Activated CD8-positive, alpha-beta memory T cell treated with anti-CD3 and anti-CD28 coated beads for 1 hour (primary cell): ENCODE measurements around the gene FRMD3.
"Not testable (repeated sequence)": the region's sequence is repeated elsewhere in the genome, so short reads cannot be mapped to it uniquely, and the experiment has no call there.

Experiments used
- DNase-seq, 2 donors: peaks; one replicate each; pipeline ENCODE4 v3.0.0-alpha.2; 2020; ENCODE audit warnings: low read depth in 1 of 2; ENCODE audit errors: extremely low read depth in 1 of 2

The FRMD3 gene

DNA sequence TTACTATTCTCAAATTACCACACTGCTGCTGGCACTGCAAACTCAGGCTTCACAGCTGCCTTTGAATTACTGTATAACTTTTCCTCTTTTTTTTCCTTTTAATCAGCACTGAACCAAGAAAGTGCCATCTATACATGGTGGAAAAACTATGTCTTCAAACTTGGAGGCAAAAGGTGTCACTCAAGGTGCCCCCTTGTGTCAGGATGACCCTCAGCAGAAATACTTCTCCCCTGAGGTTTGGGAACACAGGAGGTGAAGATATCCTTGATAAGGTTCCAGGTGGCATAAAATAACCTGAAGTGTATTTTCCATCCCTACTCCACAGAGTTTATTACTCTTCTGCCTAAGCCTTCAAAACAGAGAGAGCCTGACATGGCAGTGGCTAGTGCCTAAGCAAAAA is 14.5 kb downstream of the FRMD3 start:
- no peak for DNase-seq

DNA sequence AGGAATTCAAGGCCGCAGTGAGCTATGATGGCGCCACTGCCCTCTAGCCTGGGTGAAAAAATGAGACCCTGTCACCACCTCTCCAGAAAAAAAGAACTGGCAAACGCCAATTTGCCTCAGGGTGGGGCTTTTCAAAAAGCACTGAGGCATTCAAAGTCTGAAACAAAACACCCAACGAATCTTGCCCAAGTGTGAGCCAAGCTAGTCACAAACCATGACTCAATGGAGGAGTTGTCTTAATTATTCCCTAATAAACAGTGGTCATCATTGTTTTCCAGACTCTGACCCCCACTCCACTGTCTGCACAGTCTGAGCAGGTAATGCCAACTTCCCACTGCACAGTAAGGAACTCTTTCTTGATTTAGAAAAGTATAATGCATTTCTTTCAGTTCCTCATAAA is 16.8 kb downstream of the FRMD3 start:
- DNase-seq = no peak

DNA sequence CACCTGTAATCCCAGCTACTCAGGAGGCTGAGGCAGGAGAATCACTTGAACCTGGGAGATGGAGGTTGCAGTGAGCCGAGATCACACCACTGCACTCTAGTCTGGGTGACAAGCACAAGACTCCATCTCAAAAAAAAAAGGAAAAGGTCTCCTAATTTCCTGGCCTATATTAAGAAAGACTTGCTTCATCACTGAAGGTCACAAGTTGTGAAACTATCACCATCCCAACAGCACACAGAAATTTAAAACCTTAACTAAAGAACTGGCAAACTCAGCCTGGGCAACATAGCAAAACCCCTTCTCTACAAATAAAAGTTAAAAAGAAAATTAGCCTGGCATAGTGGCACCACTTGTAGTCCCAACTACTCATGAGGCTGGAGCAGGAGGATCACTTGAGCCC is 17.2 kb downstream of the FRMD3 start:
- DNase-seq = no peak

DNA sequence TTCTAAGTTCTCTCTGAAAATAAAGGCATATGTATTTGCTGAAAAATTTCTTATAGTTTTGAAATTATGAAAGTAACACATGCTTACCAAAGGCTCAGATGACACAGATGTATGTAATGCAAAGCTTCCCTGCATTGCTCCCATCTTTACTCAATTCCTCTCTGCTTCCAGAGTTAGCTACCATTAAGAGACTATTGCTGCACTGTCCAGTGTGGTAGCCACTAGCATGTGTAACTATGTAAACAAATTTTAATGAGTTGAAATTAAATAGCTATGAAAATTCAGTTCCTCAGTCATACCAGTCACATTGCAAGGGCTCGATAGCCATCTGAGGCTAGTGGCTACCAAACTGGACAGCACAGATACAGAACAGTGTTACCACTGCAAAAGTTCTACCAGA is 17.9 kb downstream of the FRMD3 start:
- no peak for DNase-seq

DNA sequence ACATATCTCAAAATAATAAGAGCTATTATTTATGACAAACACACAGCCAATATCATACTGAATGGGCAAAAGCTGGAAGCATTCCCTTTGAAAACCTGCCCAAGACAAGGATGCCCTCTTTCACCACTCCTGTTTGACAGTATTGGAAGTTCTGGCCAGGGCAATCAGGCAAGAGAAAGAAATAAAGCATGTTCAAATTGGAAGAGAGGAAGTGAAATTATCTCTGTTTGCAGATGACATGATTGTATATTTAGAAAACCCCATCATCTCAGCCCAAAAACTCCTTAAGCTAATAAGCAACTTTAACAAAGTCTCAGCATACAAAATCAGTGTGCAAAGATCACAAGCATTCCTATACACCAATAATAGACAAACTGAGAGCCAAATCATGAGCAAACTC is 20.2 kb downstream of the FRMD3 start:
- DNase-seq = not testable (repeated sequence)

DNA sequence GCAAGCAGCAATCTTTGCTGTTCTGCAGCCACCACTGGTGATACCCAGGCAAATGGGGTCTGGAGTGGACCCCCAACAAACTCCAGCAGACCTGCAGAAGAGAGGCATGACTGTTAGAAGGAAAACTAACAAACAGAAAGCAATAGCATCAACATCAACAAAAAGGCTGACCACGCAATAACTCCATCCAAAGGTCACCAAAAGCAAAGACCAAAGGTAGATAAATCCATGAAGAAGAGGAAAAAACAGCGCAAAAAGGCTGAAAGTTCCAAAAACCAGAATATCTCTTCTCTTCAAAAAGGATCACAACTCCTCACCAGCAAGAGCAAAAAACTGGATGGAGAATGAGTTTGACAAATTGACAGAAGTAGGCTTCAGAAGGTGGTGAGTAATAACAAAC is 23.4 kb downstream of the FRMD3 start:
- DNase-seq = no peak

DNA sequence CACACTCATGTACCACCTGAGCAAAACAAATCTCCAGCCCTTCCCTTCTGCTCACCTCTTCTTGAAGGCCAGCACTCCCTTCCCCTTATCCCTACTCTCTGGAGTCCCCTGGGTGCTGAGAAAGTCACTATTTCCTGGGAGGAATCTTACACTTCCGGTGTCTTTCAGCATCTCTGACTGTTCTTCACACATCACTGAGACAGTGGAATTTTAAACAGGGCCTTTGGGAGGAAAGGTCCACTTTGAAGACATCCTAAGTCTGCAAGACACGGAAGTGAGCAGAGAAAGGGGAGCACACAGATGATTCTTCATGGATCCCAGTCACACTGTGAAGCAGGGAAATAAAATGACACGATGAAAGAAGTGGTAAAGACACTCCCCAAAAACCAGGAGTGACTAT is 25.6 kb downstream of the FRMD3 start:
- DNase-seq = no peak

DNA sequence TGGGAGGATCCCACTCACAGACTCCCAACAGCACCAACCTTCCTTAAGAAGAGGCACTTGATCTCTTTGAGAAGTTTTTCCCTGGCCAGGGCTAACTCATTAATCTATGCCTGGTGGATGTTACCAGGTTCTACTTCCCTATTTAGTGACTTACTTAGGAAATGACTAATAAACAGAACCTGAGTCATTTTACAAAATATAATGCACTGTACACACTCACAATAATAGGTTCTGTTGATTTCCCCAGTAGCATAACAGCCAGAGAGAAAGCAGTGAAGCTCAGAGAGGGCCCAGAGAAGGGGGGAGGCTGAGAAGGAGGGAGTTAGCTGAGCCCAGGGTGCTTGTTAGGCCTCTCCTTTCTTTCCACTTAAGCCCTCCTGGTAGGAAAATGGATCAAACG is 27.1 kb downstream of the FRMD3 start:
- DNase-seq = no peak

DNA sequence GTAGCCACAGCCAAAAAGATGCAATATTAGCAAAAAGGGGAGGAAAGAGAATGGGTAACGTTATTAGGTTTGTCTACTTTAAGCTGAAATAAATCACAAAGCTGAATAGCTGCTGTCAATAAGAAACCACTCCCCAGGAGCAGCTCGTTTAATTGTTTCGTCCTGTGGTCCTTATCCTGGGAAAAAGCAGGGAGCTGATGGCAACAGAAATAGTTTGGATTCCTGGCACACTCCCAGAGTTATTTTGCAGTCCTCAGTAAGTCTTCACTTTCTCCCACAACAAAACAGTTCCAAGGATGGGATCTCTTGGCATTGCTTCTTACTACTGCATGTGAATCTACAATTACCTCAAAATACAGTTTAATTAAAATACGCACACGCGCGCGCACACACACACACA is 28.8 kb downstream of the FRMD3 start:
- DNase-seq = no peak

DNA sequence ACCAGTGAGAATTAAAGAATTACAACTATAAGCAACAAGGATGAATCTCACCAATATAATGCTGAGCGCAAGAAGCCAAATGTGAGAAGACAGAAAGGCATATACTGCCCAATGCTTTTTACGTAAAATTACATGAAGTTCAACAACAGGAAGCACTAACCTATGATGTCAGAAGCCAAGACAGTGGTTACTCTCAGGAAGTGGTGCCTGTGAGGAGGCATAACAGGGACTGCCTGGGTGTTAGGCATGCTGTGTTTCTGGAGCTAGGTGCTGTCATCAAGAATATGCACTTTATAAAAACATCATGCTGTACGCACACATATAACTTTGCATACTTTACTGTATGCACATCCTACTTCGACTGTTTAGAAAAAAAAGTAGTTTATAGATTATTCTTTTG is 30.1 kb downstream of the FRMD3 start:
- no peak for DNase-seq

DNA sequence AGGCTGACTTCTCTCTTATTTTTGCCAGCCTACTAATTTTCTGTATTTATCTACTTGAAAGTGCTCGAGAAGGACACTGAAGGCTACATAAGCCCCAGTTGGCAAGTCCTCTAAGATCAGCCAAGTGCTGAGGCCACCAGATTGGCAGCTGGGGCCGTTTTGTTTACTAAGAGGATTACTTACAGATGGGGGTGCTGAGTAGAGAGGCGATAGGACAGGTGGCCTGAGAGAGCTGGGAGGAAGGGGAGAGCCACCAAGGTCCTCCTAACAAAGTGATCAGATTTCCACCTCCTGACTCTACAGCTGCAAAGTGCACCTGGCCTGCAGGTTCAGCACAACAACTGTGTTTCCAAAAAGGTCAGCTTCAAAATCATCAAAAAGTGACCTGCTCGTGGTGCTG is 32.9 kb downstream of the FRMD3 start:
- DNase-seq = no peak

DNA sequence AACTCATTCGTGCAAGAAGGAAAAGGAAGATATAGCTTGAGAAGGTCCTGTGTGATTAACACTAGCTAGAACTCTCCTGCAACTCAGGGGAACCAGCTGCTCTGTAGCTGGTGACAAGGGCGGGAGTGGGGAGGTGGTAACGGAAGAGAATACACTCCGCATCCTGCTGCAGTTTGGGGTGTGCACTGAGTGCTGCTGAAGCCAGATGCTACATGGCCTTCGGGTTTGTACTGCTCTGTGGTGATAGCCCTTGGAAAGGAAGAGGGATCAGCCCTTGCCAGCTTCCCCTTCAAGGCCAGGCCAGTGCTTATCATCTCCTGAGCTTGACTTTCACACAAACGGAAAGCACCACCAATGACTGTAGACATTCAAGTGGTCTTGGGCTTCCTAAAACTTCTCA is 34.3 kb downstream of the FRMD3 start:
- no peak for DNase-seq

DNA sequence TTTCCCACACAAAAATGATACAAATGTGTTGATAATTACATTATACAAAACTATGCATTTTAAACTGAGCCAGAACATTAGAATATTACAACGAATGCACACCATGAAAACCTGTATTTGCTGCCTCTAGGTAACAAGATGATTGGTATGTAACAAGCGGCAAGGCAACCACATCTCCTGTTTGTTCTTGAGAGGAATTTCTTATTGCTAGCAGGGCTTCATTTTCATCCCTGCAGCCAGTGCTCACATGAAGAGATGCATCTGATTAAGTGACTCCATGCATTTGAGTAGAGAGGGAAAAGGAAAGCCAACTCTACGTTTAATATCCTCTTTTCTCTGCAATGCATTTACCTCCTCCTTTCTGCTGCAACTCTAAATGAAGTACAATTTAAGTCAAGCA is 36.6 kb downstream of the FRMD3 start:
- DNase-seq = no peak

DNA sequence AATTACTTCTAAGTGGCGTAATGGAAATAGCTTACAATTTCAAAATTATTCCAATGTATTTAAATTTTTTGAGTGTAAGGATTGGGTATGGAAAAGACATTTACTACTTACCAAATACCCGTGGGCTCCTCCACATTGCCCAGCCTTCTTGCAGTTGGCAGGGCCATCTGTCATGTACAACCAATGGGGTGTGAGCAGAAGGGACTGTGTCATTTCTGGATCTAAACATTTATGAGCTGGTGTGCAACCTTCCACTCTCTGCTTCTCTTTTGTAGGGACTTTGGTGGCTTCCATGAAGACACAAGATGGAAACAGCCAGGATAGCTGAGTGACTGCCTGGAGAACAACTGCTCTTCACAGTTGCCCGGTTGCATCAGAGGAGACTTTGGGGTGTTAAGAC is 40.8 kb downstream of the FRMD3 start:
- no peak for DNase-seq

DNA sequence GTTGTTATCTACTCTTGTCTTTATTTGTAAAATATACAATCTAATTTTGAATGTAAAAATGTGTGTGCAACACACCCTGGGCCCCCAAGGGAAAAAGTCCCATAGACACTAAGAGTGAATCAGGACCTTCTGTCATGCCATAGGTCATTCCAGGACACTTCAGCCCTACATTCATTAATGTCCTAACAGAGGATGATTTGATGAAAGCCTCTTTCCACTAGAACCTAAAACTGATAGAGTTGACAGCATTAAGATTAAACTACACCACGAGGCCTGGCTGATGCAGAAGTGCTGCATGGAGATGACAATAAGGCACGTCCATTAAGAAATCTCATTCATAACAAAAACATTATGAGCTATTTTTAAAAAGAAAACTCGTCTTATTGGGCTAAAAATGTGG is 46.2 kb downstream of the FRMD3 start:
- no peak for DNase-seq

DNA sequence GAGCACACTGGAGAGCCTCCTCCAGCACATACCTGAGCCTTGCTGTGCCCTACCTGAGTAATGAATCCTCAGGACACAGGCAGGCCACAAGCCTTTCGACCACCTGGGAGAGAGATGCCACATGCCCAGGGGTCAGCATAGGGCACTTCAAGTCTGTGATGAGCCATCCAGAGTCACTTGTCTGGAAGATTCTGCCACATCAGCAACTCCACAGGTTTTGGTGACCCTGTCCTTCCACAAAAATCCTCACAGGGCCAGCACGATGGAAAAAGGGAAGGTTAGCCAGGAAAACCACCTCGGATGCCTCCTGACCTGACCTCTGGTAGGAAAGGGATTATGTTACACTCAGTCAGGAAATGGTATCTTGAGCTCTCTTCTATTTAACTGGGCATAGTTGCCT is 46.8 kb downstream of the FRMD3 start:
- no peak for DNase-seq

DNA sequence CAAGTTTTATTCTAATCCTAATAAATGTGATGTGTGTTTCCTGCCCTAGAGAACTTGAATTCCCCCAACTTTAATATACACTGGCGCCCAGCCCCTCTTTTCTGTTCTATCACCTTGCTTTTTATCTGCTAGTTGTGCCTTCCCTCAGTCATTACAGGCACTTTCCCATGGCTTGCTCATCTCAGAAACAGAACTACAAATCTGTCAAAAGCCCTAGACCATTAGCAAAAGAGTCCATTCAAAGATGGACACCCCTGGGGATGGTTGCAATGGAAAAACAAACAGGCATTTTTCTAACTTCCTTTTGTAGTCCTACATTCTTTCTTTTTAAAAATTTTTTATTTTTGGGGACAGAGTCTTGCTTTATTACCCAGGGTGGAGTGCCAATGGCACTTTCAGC is 48.2 kb downstream of the FRMD3 start:
- no peak for DNase-seq

DNA sequence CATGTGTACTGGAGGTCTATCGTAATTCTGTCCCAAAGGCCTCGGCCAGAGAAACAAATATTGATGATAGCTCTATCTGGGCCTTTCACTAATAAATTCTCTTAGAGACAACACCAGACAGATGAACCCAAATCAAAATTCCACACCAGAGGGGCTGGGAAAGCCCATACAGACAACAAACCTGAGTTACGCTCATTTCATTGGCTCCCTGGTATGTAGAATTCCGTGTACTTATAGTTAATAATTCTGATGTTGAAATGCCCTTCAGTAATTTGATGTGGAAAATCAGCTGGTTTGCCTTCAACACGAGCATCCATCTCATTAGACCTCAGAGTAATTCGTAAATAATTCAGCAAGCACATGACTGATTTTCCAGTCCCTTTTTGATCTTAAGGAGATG is 53.2 kb downstream of the FRMD3 start:
- no peak for DNase-seq

DNA sequence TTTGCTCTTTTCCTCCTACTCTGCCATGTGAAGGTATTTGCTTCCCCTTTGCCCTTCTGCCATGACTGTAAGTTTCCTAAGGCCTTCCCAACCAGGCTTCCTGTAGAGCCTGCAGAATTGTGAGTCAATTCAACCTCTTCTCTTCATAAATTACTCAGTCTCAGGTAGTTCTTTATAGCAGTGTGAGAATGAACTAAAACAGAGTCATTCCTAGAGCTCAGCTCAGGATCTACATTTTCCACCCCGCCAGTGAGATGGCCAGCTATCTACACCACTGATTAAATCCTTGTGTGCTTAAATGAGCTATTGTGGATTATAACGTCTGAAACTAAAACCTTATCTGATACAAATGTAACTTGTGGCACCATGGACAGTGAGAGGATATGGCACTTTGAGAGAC is 55.0 kb downstream of the FRMD3 start:
- DNase-seq = no peak

DNA sequence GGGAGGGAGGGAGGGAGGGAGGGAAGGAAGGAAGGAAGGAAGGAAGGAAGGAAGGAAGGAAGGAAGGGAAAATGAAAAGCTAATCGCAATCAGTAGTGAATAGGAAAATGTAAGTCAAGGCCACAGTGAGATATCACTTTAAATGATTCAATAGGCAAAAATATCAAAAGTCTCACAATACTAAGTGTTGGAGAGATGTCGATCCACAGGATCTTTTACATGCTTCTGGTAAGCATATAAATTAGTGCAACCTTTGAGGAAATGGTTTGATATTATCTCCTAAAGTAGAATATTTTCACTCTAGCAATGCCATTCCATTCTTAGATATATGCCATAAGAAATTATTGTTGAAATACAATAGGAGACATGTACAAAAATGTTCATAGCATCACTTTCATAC is 58.4 kb downstream of the FRMD3 start:
- no peak for DNase-seq

DNA sequence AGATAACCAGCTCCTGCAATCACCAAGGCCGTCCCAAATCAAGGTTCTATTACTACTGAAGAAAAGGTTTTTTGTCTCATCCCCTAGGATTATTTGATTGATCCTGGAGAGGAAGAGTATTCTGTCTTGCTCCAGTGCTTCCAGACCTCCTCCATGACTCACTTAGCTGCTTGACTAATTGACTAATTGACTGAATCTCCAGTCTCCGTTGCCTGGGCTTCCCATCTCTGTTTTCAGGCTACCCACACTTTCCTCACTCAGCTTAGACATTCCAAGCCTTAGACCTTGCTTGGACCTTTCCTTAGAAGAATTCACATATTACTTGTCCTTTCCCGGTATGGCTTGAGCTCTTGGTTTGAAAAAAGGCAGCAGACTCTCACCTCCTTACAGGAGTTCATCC is 60.6 kb downstream of the FRMD3 start:
- DNase-seq = no peak

DNA sequence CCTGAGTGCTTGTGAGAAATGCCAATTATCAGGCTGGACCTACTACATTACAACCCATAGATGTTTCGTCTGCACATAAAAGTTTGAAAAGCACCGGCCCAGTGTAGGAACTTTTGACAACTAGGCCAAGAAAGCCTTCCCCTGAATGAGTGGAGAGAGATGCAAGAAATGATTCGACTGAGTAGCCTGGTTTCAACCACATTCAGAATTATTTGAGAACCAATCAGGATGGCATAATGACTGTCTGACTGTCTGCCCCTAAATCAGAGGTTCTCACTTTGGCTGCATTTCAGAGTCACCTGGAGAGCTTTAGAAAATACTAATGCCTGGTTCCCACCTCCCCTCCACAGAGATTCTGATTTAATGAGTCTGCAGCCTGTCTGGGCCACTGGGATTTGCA is 61.1 kb downstream of the FRMD3 start:
- DNase-seq = no peak

DNA sequence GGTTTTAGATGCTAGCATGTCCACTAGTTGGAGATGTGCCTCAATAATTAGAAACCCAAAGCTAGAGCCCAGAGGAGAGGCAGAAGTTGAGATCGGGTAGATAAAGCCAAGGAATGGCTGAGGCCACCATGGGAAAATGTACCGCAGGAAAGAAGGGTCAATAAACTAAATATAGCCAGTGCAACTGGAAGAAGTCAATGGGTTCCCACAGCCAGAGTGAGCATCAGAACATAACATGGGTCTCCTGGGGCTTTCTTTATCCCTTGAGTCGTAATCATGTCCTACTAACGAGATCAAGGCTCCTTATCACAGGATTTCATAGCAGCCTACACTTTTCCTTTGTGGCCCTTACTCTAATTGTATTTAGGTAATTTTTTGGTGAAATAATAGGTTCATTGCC is 61.7 kb downstream of the FRMD3 start:
- DNase-seq = no peak

DNA sequence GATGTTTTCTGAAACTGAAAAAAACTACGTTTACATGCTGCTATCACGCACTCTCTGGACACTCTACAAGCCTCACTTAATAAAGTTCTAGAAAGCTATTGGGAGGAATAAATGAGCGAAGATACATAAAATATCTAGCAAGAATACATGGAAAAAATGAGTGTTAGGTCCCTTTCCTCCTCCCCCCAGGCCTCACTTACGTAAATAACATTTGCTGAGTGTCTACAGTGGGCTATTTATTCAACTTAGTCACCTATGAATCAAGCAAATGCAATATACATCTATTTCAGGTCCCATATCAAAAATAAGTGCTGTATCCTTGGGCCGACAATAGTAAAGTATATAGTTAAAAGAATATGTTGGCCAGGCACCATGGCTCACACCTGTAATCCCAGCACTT is 62.5 kb downstream of the FRMD3 start:
- DNase-seq = no peak
